Breast epithelium (tissue), 4 donors: ENCODE data around the gene KAT6B. TPM values are rescaled to one million over a fixed set of nuclear protein-coding genes. Genes with fewer than 3 reads are reported as not detected.

Experiments
- DNase-seq, 2 donors: peaks; one replicate each; pipeline ENCODE4 v3.0.0-alpha.2; 2019; ENCODE audit warnings: low spot score in 2 of 2
- H3K27ac ChIP-seq, 2 donors: fragments of 200-600 bp; sonication (generic) in 1 of 2; one replicate each; pipeline ENCODE4 v1.5.1; 2016 to 2019; ENCODE audit warnings: mild to moderate bottlenecking in 1 of 2
- H3K27me3 ChIP-seq, 2 donors: fragments of 200-600 bp; sonication (generic) in 1 of 2; one replicate each; pipeline versions ENCODE4 v1.5.1 to v1.6.0; 2017 to 2019; ENCODE audit warnings: control low read depth in 1 of 2, mild to moderate bottlenecking in 1 of 2
- H3K36me3 ChIP-seq: fragments of 200-600 bp; one replicate; pipeline ENCODE4 v1.5.1; 2019
- H3K4me1 ChIP-seq, 2 donors: fragments of 200-600 bp; sonication (generic); one replicate each; pipeline ENCODE4 v1.5.1; 2016 to 2019; ENCODE audit warnings: control low read depth in 1 of 2
- H3K4me3 ChIP-seq, 3 donors: fragments of 200-600 bp; sonication (generic); 1 replicate in 2 of 3; 2 replicates in 1 of 3; pipeline ENCODE4 v1.5.1; 2016 to 2019; ENCODE audit warnings: mild to moderate bottlenecking in 3 of 3, moderate library complexity in 2 of 3
- H3K9me3 ChIP-seq, 2 donors: fragments of 200-600 bp; sonication (generic) in 1 of 2; one replicate each; pipeline ENCODE4 v1.5.1; 2016 to 2019; ENCODE audit warnings: control low read depth in 1 of 2
- CTCF ChIP-seq, 3 donors: fragments of 450-650 bp; IDR thresholded peaks; one replicate each; pipeline ENCODE4 v1.5.1; 2016 to 2017; ENCODE audit warnings: antibody characterized with exemption in 3 of 3, mild to moderate bottlenecking in 3 of 3, moderate library complexity in 3 of 3
- POLR2A ChIP-seq: fragments of 450-650 bp; IDR thresholded peaks from one replicate; pipeline ENCODE4 v1.6.1; 2016; ENCODE audit warnings: antibody characterized with exemption, mild to moderate bottlenecking, moderate library complexity
- POLR2AphosphoS5 ChIP-seq, 3 donors: sonication (generic); formaldehyde crosslinking; IDR thresholded peaks; one replicate each; pipeline ENCODE4 v1.6.1; 2017; ENCODE audit warnings: antibody characterized with exemption in 3 of 3
- intact Hi-C: fragments of 100-400 bp; cut with DNase I; formaldehyde crosslinking; loops from one replicate; pipeline ENCODE4 v1.15.1; 2023; ENCODE audit warnings: low total_unique reads
- total RNA-seq, 3 donors: library from RNA; depleted of rRNA; stranded (reverse); fragments of >200 nt; gene quantifications; one replicate each; pipeline ENCODE4 v1.1.0, GENCODE V29; 2016

KAT6B gene
- total RNA-seq, 3 donors from 2014 or later: 46.2 to 90.3 (median 55.7) TPM

- TF ChIP-seq POLR2A: no peak
- no peak for TF ChIP-seq CTCF (IDR thresholded peaks at IDR 0.05)
- TF ChIP-seq POLR2AphosphoS5 (IDR thresholded peaks at IDR 0.05): no peak
- H3K4me3 ChIP-seq: no peak overlapping the region
- H3K9me3 ChIP-seq: no peaks in the 10 kb centered on the region
- DNase-seq: no peak
- intact Hi-C loops: no loop called here
- H3K4me1 ChIP-seq: no peaks in the 10 kb centered on the region
- H3K27me3 ChIP-seq: no peaks in the 10 kb centered on the region
- H3K27ac ChIP-seq: no peak overlapping the region
- H3K36me3 ChIP-seq: no peaks in the 10 kb centered on the region
These were observed 26.6 kb upstream of the KAT6B start for GRCh38 chr10:74799721-74800221.

- Histone ChIP-seq H3K9me3 (no peaks in the 10 kb centered on the region), H3K4me3 (no peak overlapping the region), H3K36me3 (no peaks in the 10 kb centered on the region), H3K27ac (no peak overlapping the region), H3K27me3 (no peaks in the 10 kb centered on the region), H3K4me1 (no peaks in the 10 kb centered on the region)
- TF ChIP-seq CTCF (IDR thresholded peaks at IDR 0.05) (no peak), POLR2AphosphoS5 (IDR thresholded peaks at IDR 0.05) (no peak), POLR2A (no peak)
- no peak for DNase-seq
- intact Hi-C loops: no loop called here
These were observed 25.0 kb upstream of the KAT6B start for GRCh38 chr10:74801447-74801846.

- intact Hi-C loops: no loop called here
- TF ChIP-seq CTCF (IDR thresholded peaks at IDR 0.05): no peak
- TF ChIP-seq POLR2A: no peak
- no peak for TF ChIP-seq POLR2AphosphoS5 (IDR thresholded peaks at IDR 0.05)
These were observed 17.9 kb upstream of the KAT6B start for GRCh38 chr10:74808501-74808900.

GRCh38 chr10:74810087-74810486, 16.3 kb upstream of the KAT6B start:
- H3K27ac ChIP-seq: no peak overlapping the region
- intact Hi-C loops: no loop called here
- H3K4me1 ChIP-seq: no peaks in the 10 kb centered on the region
- no peaks in the 10 kb centered on the region for H3K9me3 ChIP-seq
- DNase-seq: no peak
- no peaks in the 10 kb centered on the region for H3K36me3 ChIP-seq
- TF ChIP-seq CTCF (IDR thresholded peaks at IDR 0.05) (no peak), POLR2A (no peak), POLR2AphosphoS5 (IDR thresholded peaks at IDR 0.05) (no peak)
- no peak overlapping the region for H3K4me3 ChIP-seq
- no peaks in the 10 kb centered on the region for H3K27me3 ChIP-seq

More at GRCh38 chr10:74808501-74808900, 17.9 kb upstream of the KAT6B start:
- Histone ChIP-seq H3K36me3 (no peaks in the 10 kb centered on the region), H3K9me3 (no peaks in the 10 kb centered on the region), H3K27ac (no peak overlapping the region), H3K4me1 (no peaks in the 10 kb centered on the region), H3K27me3 (no peaks in the 10 kb centered on the region), H3K4me3 (no peak overlapping the region)
- no peak for DNase-seq

GRCh38 chr10:74813381-74814259, 12.8 kb upstream of the KAT6B start:
- Histone ChIP-seq H3K36me3 (no peaks in the 10 kb centered on the region), H3K27ac (no peak overlapping the region), H3K4me1 (no peaks in the 10 kb centered on the region), H3K27me3 (no peaks in the 10 kb centered on the region), H3K4me3 (no peak overlapping the region), H3K9me3 (no peaks in the 10 kb centered on the region)
- no peak for DNase-seq
- intact Hi-C loops: no loop called here
- TF ChIP-seq POLR2A (no peak), POLR2AphosphoS5 (IDR thresholded peaks at IDR 0.05) (no peak), CTCF (IDR thresholded peaks at IDR 0.05) (no peak)
